Measurements from ENCODE around the gene SLC22A5. TPM values are rescaled to one million over a fixed set of nuclear protein-coding genes. Genes with fewer than 3 reads are reported as not detected.

The SLC22A5 gene
- total and polyA plus RNA-seq, 2 of the 8 experiments (the other 6 are each of a cell fraction or from before 2014, with no cell fraction given) = 4.0 to 9.0 TPM

DNA sequence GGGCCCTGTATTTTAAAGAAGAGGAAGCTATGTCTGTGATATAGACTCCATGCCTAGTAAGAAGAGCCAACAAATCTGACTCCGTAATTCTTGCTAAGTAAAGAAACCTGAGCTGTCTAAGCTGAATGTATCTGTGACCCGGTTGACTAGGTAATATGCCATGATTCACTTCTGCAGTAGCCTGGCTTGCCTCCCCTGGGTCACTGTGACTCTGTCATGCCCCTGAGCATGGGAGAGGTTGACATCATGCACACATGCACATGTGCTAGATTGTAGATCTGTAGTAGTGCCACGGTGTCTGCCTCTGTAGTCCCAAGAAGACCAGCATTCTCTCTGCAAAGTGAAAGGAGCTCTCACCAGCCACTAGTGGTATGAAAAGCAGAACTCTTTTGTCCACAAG is 9.1 kb downstream of the SLC22A5 start:
- no peak overlapping the region for H2BK15ac ChIP-seq (ENCODE audit: low read length)
- H2BK5ac ChIP-seq (ENCODE audit: low read depth, low read length) = no peak overlapping the region
- no peaks in the 10 kb centered on the region for H3K4me1 ChIP-seq (replicated peaks in 1 of 4; ENCODE audit: control insufficient read depth in 3 of 4, insufficient read depth in 4 of 4, low read length in 3 of 4)
- H2BK120ac ChIP-seq (replicated peaks; ENCODE audit: low read depth, low read length) = no peak overlapping the region
- no peak overlapping the region for H4K91ac ChIP-seq (replicated peaks; ENCODE audit: insufficient read length, low read length)
- ChIA-PET CTCF (ENCODE audit: partially characterized antibody) (interaction anchor here (0.6 to 1.5 kb wide), 10 partner anchors 8 to 376 kb away, joined by 3 to 5 read pairs (median 3); no protein-coding TSS in a partner anchor), POLR2A (ENCODE audit: partially characterized antibody) (interaction anchor here (0.8 to 1.0 kb wide), 2 partner anchors 46 to 112 kb away, joined by 3 read pairs; no protein-coding TSS in a partner anchor)
- no peaks in the 10 kb centered on the region for H3K23me2 ChIP-seq (ENCODE audit: low read depth, low read length)
- DNase-seq (ENCODE audit: low read depth in 1 of 2, low spot score in 2 of 2) (no peak), FAIRE-seq (no peak)
- no peak overlapping the region for H2BK12ac ChIP-seq (ENCODE audit: low read depth, low read length)
- H3K18ac ChIP-seq (ENCODE audit: extremely low read depth, low read length) = no peak overlapping the region
- no peaks in the 10 kb centered on the region; a peak in 1 of 8 replicates for H3K36me3 ChIP-seq (ENCODE audit: control insufficient read depth in 2 of 4, insufficient read depth in 4 of 4, low read length in 3 of 4)
- H3K4ac ChIP-seq (replicated peaks; ENCODE audit: insufficient read length, low read depth, low read length) = no peak overlapping the region
- H2AFZ ChIP-seq (ENCODE audit: low read length) = no peak overlapping the region
- TF ChIP-seq CHD2 (IDR thresholded peaks at IDR 0.05; ENCODE audit: low read length) (no peak), KDM5A (IDR thresholded peaks at IDR 0.05; ENCODE audit: low read length) (no peak), SIX5 (IDR thresholded peaks at IDR 0.05; ENCODE audit: low read depth, low read length) (no peak), BRCA1 (IDR thresholded peaks at IDR 0.05; ENCODE audit: low read depth, low read length) (no peak)
- no peak overlapping the region for H3K4me2 ChIP-seq (ENCODE audit: insufficient read depth in 1 of 2, low read depth in 2 of 2, low read length in 2 of 2)
- no peaks in the 10 kb centered on the region for H3K79me1 ChIP-seq (ENCODE audit: low read depth, low read length)
- no peak overlapping the region for H2BK20ac ChIP-seq (ENCODE audit: low read length)
- H3K27me3 ChIP-seq (replicated peaks in 1 of 4; ENCODE audit: control insufficient read depth in 3 of 4, extremely low read depth in 1 of 4, insufficient read depth in 3 of 4, low read length in 3 of 4) = no peaks in the 10 kb centered on the region
- no peak overlapping the region for H3K23ac ChIP-seq (ENCODE audit: insufficient read length)
- H4K5ac ChIP-seq (ENCODE audit: insufficient read length, low read depth, low read length) = no peak overlapping the region
- no peak overlapping the region for H3K4me3 ChIP-seq (ENCODE audit: extremely low read depth in 1 of 4, insufficient read depth in 2 of 4, low read depth in 3 of 4, low read length in 4 of 4)
- no peak overlapping the region for H4K8ac ChIP-seq (ENCODE audit: extremely low read depth, insufficient read depth, low read length)
- H2AK5ac ChIP-seq (ENCODE audit: low read depth, low read length) = no peak overlapping the region
- 87% methylated on average over 3 of the region's 3 CpGs; no CpG with 5 or more reads in 1 of the 2 experiments for WGBS, 2 experiments (ENCODE audit: extremely low coverage in 1 of 2, insufficient coverage in 1 of 2, insufficient read length in 1 of 2, insufficient replicate concordance in 2 of 2, low coverage in 1 of 2, low lambda C conversion rate in 2 of 2, missing lambda C conversion rate in 1 of 2)
- H4K20me1 ChIP-seq (replicated peaks in 1 of 2; ENCODE audit: control insufficient read depth in 1 of 2, insufficient read depth in 2 of 2, low read length in 2 of 2) = no peaks in the 10 kb centered on the region
- no peak overlapping the region for H3K14ac ChIP-seq (ENCODE audit: insufficient read length)
- H3K9ac ChIP-seq (replicated peaks in 1 of 4; ENCODE audit: extremely low read depth in 1 of 4, low read depth in 3 of 4, low read length in 3 of 4) = no peak overlapping the region
- H3K56ac ChIP-seq (replicated peaks; ENCODE audit: insufficient read length, low read depth, low read length) = no peak overlapping the region
- H3K9me3 ChIP-seq (ENCODE audit: insufficient read depth in 2 of 2, low read depth in 1 of 2, low read length in 1 of 2) = no peaks in the 10 kb centered on the region
- no peak overlapping the region for H3K27ac ChIP-seq (ENCODE audit: low read depth, low read length)
- no peaks in the 10 kb centered on the region for H3K79me2 ChIP-seq (ENCODE audit: control insufficient read depth in 1 of 2, insufficient read depth in 2 of 2, low read length in 2 of 2)

All from H1 (cell line).